GM21367 (cell line): Measurements from ENCODE around the gene TMOD2.

Experiments
- ATAC-seq: cut with Tn5 transposase; IDR thresholded peaks from one replicate; pipeline ENCODE4 v1.9.1; 2021; ENCODE audit not compliant: unreplicated experiment

Gene TMOD2

GRCh38 chr15:51812598-51812997 is 61.2 kb downstream of the TMOD2 start:
- ATAC-seq: no peak

GRCh38 chr15:51814606-51815005 is 63.2 kb downstream of the TMOD2 start:
- ATAC-seq: no peak

- no peak for ATAC-seq
Measured at GRCh38 chr15:51816611-51817010, 65.2 kb downstream of the TMOD2 start.

GRCh38 chr15:51818150-51818549 is 66.8 kb downstream of the TMOD2 start:
- no peak for ATAC-seq

- no peak for ATAC-seq
Measured at GRCh38 chr15:51825698-51826097, 74.3 kb downstream of the TMOD2 start.

GRCh38 chr15:51828621-51829375 is 77.4 kb downstream of the TMOD2 start:
- ATAC-seq: no peak

- peak; percentile 78 for ATAC-seq
Measured at GRCh38 chr15:51829376-51830275, 78.2 kb downstream of the TMOD2 start, which contains the start of gene TMOD3. TMOD3 (plus strand) TSS chr15:51829653; CDS start chr15:51862885, 33,232 bp downstream.

GRCh38 chr15:51830276-51830806 is 78.9 kb downstream of the TMOD2 start:
- ATAC-seq: peak; percentile 15

GRCh38 chr15:51833772-51834171 is 82.4 kb downstream of the TMOD2 start:
- no peak for ATAC-seq

- ATAC-seq: no peak
Measured at GRCh38 chr15:51837792-51838251, 86.4 kb downstream of the TMOD2 start.

- ATAC-seq: no peak
Measured at GRCh38 chr15:51838270-51838669, 86.9 kb downstream of the TMOD2 start.

- no peak for ATAC-seq
Measured at GRCh38 chr15:51840692-51841091, 89.3 kb downstream of the TMOD2 start.

- ATAC-seq: no peak
Measured at GRCh38 chr15:51841406-51842040, 90.1 kb downstream of the TMOD2 start.

- no peak for ATAC-seq
Measured at GRCh38 chr15:51842265-51842664, 90.9 kb downstream of the TMOD2 start.

GRCh38 chr15:51842852-51843737 is 91.7 kb downstream of the TMOD2 start:
- ATAC-seq: peak; percentile 50

GRCh38 chr15:51844747-51845426 is 93.5 kb downstream of the TMOD2 start:
- ATAC-seq: no peak

GRCh38 chr15:51846066-51846462 is 94.7 kb downstream of the TMOD2 start:
- no peak for ATAC-seq

- no peak for ATAC-seq
Measured at GRCh38 chr15:51846463-51847230, 95.2 kb downstream of the TMOD2 start.

- no peak for ATAC-seq
Measured at GRCh38 chr15:51848811-51849210, 97.4 kb downstream of the TMOD2 start.
